Measurements from ENCODE around the gene DYNC1I1. TPM values are rescaled to one million over a fixed set of nuclear protein-coding genes. Genes with fewer than 3 reads are reported as not detected.

Gene DYNC1I1
- total RNA-seq, 1 donor from 2014 or later, result 4.4 TPM

DNA sequence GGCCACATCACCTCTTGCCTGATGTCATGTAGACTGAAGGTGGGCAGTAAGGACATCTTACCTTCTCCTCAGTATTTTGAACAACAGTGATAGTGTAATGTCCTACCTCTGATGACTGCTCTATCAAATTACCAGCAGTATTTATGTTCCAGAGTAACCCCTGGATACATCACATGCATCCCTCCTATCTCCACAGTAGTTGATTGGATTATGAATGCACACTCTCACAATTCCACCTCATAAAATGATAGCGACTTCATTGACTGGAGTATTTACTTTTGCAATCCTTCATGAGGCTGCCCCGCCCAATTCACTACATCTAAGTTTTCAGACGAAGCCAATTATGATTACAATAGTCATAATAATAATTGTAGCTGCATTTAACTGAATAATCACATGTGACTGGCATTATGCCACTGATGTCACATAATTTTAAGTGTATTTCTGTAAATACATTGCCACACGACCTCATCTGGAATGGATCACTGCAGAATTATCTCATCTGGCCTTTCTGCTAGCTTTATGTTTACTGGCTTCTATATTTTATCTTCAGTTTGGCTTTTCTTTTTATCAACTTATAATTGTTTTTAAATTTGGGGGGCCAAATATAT lies 280.6 kb downstream of the DYNC1I1 start:
- TF ChIP-seq CTCF (IDR thresholded peaks at IDR 0.05; ENCODE audit: unreplicated experiment), result no peak
- Mint-ChIP-seq H3K9me3 (no peaks in the 10 kb centered on the region), H3K27me3 (ENCODE audit: low read depth) (peaks cover 2% of the 10 kb centered on the region), H3K27ac (no peak overlapping the region), H3K4me3 (no peak overlapping the region), H3K36me3 (no peaks in the 10 kb centered on the region), H3K4me1 (no peaks in the 10 kb centered on the region)
- no peak for DNase-seq (ENCODE audit: low spot score in 2 of 2, unreplicated experiment in 2 of 2)

- Mint-ChIP-seq H3K36me3 (no peaks in the 10 kb centered on the region), H3K9me3 (no peaks in the 10 kb centered on the region), H3K27ac (no peak overlapping the region), H3K4me3 (no peak overlapping the region), H3K4me1 (peaks cover under 1% of the 10 kb centered on the region), H3K27me3 (ENCODE audit: low read depth) (peaks cover 2% of the 10 kb centered on the region)
- DNase-seq (ENCODE audit: low spot score in 2 of 2, unreplicated experiment in 2 of 2), result no peak
- no peak for TF ChIP-seq CTCF (IDR thresholded peaks at IDR 0.05; ENCODE audit: unreplicated experiment)
Observed at GRCh38 chr7:96055717-96056116, 283.4 kb downstream of the DYNC1I1 start.

- Mint-ChIP-seq H3K27me3 (ENCODE audit: low read depth) (no peaks in the 10 kb centered on the region), H3K9me3 (no peaks in the 10 kb centered on the region), H3K36me3 (no peaks in the 10 kb centered on the region), H3K4me1 (peaks cover 20% of the 10 kb centered on the region), H3K27ac (no peak overlapping the region), H3K4me3 (no peak overlapping the region)
- TF ChIP-seq CTCF (IDR thresholded peaks at IDR 0.05; ENCODE audit: unreplicated experiment), result no peak
- no peak for DNase-seq (ENCODE audit: low spot score in 2 of 2, unreplicated experiment in 2 of 2)
Observed at GRCh38 chr7:96059075-96059474, 286.7 kb downstream of the DYNC1I1 start.

- Mint-ChIP-seq H3K9me3 (no peaks in the 10 kb centered on the region), H3K4me1 (peaks cover 25% of the 10 kb centered on the region), H3K4me3 (no peak overlapping the region), H3K27me3 (ENCODE audit: low read depth) (no peaks in the 10 kb centered on the region), H3K36me3 (no peaks in the 10 kb centered on the region), H3K27ac (no peak overlapping the region)
- DNase-seq (ENCODE audit: low spot score in 2 of 2, unreplicated experiment in 2 of 2), result no peak
- no peak for TF ChIP-seq CTCF (IDR thresholded peaks at IDR 0.05; ENCODE audit: unreplicated experiment)
Observed at GRCh38 chr7:96061009-96061408, 288.7 kb downstream of the DYNC1I1 start.

- no peak for TF ChIP-seq CTCF (IDR thresholded peaks at IDR 0.05; ENCODE audit: unreplicated experiment)
- H3K4me3 Mint-ChIP-seq, result no peak overlapping the region
Observed at GRCh38 chr7:96061844-96062243, 289.5 kb downstream of the DYNC1I1 start.

DNA sequence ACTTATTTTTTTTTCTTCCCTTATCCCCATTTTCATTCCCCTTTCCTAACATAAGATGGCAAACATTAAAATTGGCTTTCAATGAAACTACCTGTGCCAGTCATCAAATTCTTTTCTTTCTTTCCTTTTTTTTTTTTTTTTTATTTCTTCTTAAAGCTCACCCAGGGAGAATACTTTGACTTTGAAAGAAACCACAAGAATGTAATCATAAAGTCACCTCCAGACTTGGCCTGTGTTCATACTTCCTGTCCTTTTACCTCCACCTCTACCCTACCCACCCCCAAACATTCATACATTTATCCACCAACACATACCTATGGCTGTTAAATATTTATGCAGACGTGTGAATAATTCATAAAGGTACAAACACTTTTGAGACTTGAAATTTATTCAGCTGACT lies 295.0 kb downstream of the DYNC1I1 start:
- H3K9me3 Mint-ChIP-seq, result no peaks in the 10 kb centered on the region
- no peaks in the 10 kb centered on the region for H3K36me3 Mint-ChIP-seq
- H3K27me3 Mint-ChIP-seq (ENCODE audit: low read depth), result no peaks in the 10 kb centered on the region
- H3K4me1 Mint-ChIP-seq, result peaks cover 30% of the 10 kb centered on the region
- DNase-seq (ENCODE audit: low spot score in 2 of 2, unreplicated experiment in 2 of 2), result no peak
- no peak overlapping the region for H3K4me3 Mint-ChIP-seq
- H3K27ac Mint-ChIP-seq, result peak overlapping the region; percentile 31
- TF ChIP-seq CTCF (IDR thresholded peaks at IDR 0.05; ENCODE audit: unreplicated experiment), result no peak

More at GRCh38 chr7:96061844-96062243, 289.5 kb downstream of the DYNC1I1 start:
- DNase-seq (ENCODE audit: low spot score in 2 of 2, unreplicated experiment in 2 of 2), result no peak
- Mint-ChIP-seq H3K36me3 (no peaks in the 10 kb centered on the region), H3K9me3 (no peaks in the 10 kb centered on the region), H3K27ac (no peak overlapping the region), H3K4me1 (peaks cover 33% of the 10 kb centered on the region), H3K27me3 (ENCODE audit: low read depth) (no peaks in the 10 kb centered on the region)

Measured in mesothelial cell of epicardium (in vitro differentiated cells).